Spleen (tissue), 11 donors: Measurements from ENCODE around the gene DNAJC7. TPM values are rescaled to one million over a fixed set of nuclear protein-coding genes. Genes with fewer than 3 reads are reported as not detected.

ENCODE experiments used
- DNase-seq: peaks from one replicate; pipeline ENCODE4 v3.0.0-alpha.2; 2020
- H3K27ac ChIP-seq, 8 donors: fragments of 200-600 bp; sonication (generic) in 7 of 8; 1 replicate in 4 of 8; 2 replicates in 4 of 8; pipeline versions ENCODE4 v1.5.0 to v1.8.0; 2016 to 2021; ENCODE audit warnings: inconsistent platforms in 4 of 8, mild to moderate bottlenecking in 4 of 8, moderate library complexity in 1 of 8
- H3K27me3 ChIP-seq, 7 donors: fragments of 200-600 bp; sonication (generic) in 6 of 7; replicated peaks in 1 of 7; 1 replicate in 4 of 7; 2 replicates in 3 of 7; pipeline versions ENCODE4 v1.5.0 to v1.8.0; 2016 to 2021; ENCODE audit warnings: inconsistent platforms in 3 of 7, mild to moderate bottlenecking in 1 of 7
- H3K36me3 ChIP-seq, 6 donors: fragments of 200-600 bp; sonication (generic) in 5 of 6; 1 replicate in 4 of 6; 2 replicates in 2 of 6; pipeline versions ENCODE4 v1.5.0 to v1.8.0; 2016 to 2021; ENCODE audit warnings: inconsistent platforms in 2 of 6
- H3K4me1 ChIP-seq, 6 donors: fragments of 200-600 bp; sonication (generic) in 5 of 6; 1 replicate in 3 of 6; 2 replicates in 3 of 6; pipeline versions ENCODE4 v1.5.0 to v1.8.0; 2016 to 2021; ENCODE audit warnings: inconsistent platforms in 3 of 6
- H3K4me3 ChIP-seq, 8 donors: fragments of 200-600 bp; sonication (generic) in 7 of 8; 1 replicate in 4 of 8; 2 replicates in 4 of 8; pipeline versions ENCODE4 v1.5.0 to v1.8.0; 2016 to 2021; ENCODE audit warnings: inconsistent platforms in 4 of 8, mild to moderate bottlenecking in 4 of 8, moderate library complexity in 2 of 8
- H3K9me3 ChIP-seq, 8 donors: fragments of 200-600 bp; sonication (generic) in 7 of 8; 1 replicate in 4 of 8; 2 replicates in 4 of 8; pipeline versions ENCODE4 v1.5.0 to v1.8.0; 2016 to 2021; ENCODE audit warnings: inconsistent platforms in 4 of 8
- POLR2A ChIP-seq, 3 donors: fragments of 450-650 bp; IDR thresholded peaks; one replicate each; pipeline ENCODE4 v1.5.1; 2017; ENCODE audit warnings: antibody characterized with exemption in 3 of 3, mild to moderate bottlenecking in 1 of 3
- POLR2AphosphoS5 ChIP-seq, 3 donors: sonication (generic); formaldehyde crosslinking; IDR thresholded peaks; one replicate each; pipeline ENCODE4 v1.5.1; 2017; ENCODE audit warnings: antibody characterized with exemption in 3 of 3
- WGBS, 5 donors: extraction: QIAGEN DNeasy Blood & Tissue Kit in 3 of 5; methylation state at CpG; one replicate each; pipeline versions ENCODE4 v1.1.5 to v1.1.7; 2013 to 2018; 5-methylcytosine and 5-hydroxymethylcytosine counted together
- intact Hi-C: fragments of 100-400 bp; cut with DNase I; formaldehyde crosslinking; loops from one replicate; pipeline ENCODE4 v1.15.0; 2023; ENCODE audit warnings: low total_unique reads
- polyA plus RNA-seq, 3 donors: library from polyadenylated mRNA; stranded (reverse); fragments of 200-250 nt; gene quantifications; one replicate each; pipeline ENCODE4 v1.2.1, GENCODE V29; 2013
- total RNA-seq, 7 donors: library from RNA; depleted of rRNA in 3 of 7; stranded (reverse); fragments of >200 nt in 3 of 7; fragmentation: NEBNext Ultra II Directional in 4 of 7; extraction: Animal tissue kit (Norgen Biotek cat#: 25700) in 4 of 7; gene quantifications; one replicate each; pipeline versions ENCODE4 v1.1.0 to v1.2.1, GENCODE V29; 2016 to 2021
- TF ChIP-seq, protein P1 (sequence below), 11 experiments: fragments of 200-600 bp in 7 of 11; fragments of 450-650 bp in 4 of 11; sonication (generic) in 4 of 11; IDR thresholded peaks in 8 of 11; conservative IDR thresholded peaks in 3 of 11; 1 replicate in 7 of 11; 2 replicates in 4 of 11; pipeline versions ENCODE4 v1.4.0 to v1.8.0; 2016 to 2021; ENCODE audit warnings: antibody characterized with exemption in 11 of 11, inconsistent platforms in 4 of 11, mild to moderate bottlenecking in 1 of 11
- donor health status: healthy with polysubstance abuse.
- donor health status: DM: no; HTN: no; CAD: no; lungs with moderate emphysema.
- donor health status: DM: no; HTN: no; CAD: no.
- donor health status: Bipolar disorder and iron deficiency.
- donor health status: healthy.
- donor health status: DM: no; HTN: no; CAD: no.
- donor health status: DM: yes; HTN: yes; CAD: no.

Gene DNAJC7
- total and polyA plus RNA-seq, 10 donors, result 60.6 to 108 (median 79.2) TPM

DNA sequence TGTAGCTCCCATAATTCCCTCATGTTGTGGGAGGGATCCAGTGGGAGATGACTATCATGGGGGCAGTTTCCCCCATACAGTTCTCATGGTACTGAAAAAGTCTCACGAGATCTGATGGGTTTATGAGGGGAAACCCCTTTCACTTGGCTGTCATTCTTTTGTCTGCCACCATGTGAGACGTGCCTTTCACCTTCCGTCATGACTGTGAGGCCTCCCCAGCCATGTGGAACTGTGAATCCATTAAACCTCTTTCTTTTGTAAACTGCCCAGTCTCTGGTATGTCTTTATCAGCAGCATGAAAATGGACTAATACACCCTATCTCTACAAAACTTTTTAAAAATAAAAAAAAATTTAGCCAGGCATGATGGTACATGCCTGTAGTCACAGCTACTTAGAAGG is 39.4 kb upstream of the DNAJC7 start:
- H3K4me1 ChIP-seq, result no peaks in the 10 kb centered on the region

DNA sequence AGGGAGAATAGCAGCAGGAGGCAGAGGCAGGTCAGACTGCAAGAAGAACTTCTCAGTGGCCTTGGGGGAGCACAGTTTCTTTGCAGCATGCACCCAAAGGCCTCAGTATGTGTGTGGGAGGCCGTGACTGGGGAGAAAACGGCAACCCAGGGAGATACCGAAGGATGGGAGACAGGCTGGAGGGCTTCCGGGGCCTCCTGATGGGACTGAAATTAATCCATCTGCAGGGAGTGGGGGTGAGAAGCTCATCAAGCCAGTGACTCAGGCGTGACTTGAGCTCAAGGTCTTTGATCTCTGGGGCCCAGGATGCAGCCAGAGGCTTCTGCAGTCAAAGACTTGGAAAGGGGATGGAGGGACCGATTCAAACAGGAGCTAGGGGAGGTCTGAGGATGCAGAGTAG is 38.3 kb upstream of the DNAJC7 start:
- H3K4me1 ChIP-seq, result peaks cover 0 to 7% (median 6%) of the 10 kb centered on the region in 6 donors
- no peak for TF ChIP-seq POLR2AphosphoS5 (IDR thresholded peaks at IDR 0.05)
- TF ChIP-seq, protein P1, sequence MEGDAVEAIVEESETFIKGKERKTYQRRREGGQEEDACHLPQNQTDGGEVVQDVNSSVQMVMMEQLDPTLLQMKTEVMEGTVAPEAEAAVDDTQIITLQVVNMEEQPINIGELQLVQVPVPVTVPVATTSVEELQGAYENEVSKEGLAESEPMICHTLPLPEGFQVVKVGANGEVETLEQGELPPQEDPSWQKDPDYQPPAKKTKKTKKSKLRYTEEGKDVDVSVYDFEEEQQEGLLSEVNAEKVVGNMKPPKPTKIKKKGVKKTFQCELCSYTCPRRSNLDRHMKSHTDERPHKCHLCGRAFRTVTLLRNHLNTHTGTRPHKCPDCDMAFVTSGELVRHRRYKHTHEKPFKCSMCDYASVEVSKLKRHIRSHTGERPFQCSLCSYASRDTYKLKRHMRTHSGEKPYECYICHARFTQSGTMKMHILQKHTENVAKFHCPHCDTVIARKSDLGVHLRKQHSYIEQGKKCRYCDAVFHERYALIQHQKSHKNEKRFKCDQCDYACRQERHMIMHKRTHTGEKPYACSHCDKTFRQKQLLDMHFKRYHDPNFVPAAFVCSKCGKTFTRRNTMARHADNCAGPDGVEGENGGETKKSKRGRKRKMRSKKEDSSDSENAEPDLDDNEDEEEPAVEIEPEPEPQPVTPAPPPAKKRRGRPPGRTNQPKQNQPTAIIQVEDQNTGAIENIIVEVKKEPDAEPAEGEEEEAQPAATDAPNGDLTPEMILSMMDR (IDR thresholded peaks at IDR 0.05 in 8 of 11, conservative IDR thresholded peaks at IDR 0.05 in 3 of 11), result no peak
- TF ChIP-seq POLR2A (IDR thresholded peaks at IDR 0.05), result no peak
- H3K27me3 ChIP-seq, result peaks cover 0 to 49% (median 0%) of the 10 kb centered on the region in 7 donors
- H3K4me3 ChIP-seq, result no peak overlapping the region
- intact Hi-C loops, result no loop called here
- H3K36me3 ChIP-seq, result no peaks in the 10 kb centered on the region
- peaks cover 0 to 4% (median 0%) of the 10 kb centered on the region in 8 donors for H3K9me3 ChIP-seq
- no peak overlapping the region for H3K27ac ChIP-seq
- no peak for DNase-seq
- WGBS, 5 donors, result 53 to 80% (median 67%) methylated on average over 5 to 6 of the region's 6 CpGs

More for the DNA sequence above, 39.4 kb upstream of the DNAJC7 start:
- H3K9me3 ChIP-seq, result peaks cover 0 to 4% (median 0%) of the 10 kb centered on the region in 8 donors
- DNase-seq, result no peak
- no peaks in the 10 kb centered on the region for H3K36me3 ChIP-seq
- H3K27me3 ChIP-seq, result peaks cover 0 to 38% (median 0%) of the 10 kb centered on the region in 7 donors
- H3K4me3 ChIP-seq, result no peak overlapping the region
- TF ChIP-seq POLR2A (IDR thresholded peaks at IDR 0.05) (no peak), POLR2AphosphoS5 (IDR thresholded peaks at IDR 0.05) (no peak)
- TF ChIP-seq, protein P1 (IDR thresholded peaks at IDR 0.05 in 8 of 11, conservative IDR thresholded peaks at IDR 0.05 in 3 of 11), result no peak
- H3K27ac ChIP-seq, result no peak overlapping the region
- intact Hi-C loops, result no loop called here
- WGBS, 5 donors, result 59 to 70% (median 67%) methylated on average over 3 of the region's 3 CpGs

DNA sequence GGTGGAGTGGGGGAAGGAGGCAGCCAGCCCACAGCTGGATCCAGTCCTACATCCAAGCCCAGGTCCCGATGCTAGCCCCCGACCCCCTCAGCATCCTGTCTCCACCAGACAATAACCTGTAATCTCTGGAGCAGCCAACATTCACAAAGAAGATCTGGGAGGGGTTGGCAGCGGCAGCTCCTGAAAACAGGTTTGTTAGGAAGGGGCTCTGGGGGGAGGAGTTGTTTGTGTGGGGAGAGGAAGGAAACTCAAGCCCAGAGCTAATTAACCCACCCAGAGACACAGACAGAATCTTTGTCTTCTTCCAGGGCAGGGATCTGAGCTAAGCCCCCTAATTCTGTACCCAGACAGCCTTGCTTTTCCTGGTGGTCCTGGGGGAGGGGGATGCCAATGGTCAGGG is 37.8 kb upstream of the DNAJC7 start:
- H3K4me1 ChIP-seq, result peaks cover 0 to 10% (median 9%) of the 10 kb centered on the region in 6 donors
- WGBS, 5 donors, result 34 to 45% (median 37%) methylated on average over 3 of the region's 3 CpGs

DNA sequence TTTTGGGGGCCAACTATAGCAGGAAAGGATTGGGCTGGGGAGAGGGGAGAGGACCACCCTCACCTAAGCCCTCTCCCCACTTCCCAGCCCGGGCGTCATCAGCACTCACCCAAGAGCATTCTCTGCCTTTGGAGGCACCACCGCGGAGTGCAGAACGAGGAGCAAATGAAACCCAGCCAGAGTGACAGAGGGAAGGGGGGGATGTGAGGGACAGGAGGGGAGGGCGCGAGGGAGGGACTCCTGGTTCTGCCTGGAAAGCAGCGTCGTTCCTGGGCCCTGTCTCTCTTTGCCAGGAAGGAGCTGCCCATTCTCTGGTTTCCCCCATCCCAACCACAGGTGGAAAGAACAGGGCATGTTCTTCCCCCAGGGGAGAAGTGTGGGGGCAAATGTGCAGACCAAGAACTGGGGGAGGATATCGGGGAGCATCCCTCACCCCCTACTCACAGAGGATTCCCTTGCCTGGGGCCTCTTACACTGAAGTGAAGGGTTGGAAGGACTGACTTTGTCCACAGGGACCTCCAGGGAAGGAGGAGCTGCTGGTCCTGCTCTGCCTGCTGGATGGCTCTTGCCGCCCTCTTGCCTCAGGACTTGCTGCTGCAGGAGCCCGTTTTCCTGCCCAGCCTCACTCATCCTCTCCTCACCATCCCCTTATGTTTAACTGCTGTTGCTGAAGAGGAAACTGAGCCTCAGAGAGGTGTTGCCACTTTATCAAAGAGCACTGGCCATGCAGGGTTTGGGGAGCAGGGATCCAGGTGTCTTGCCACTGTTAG is 36.7 kb upstream of the DNAJC7 start:
- intact Hi-C loops, result no loop called here
- Histone ChIP-seq H3K4me1 (peaks cover 0 to 21% (median 14%) of the 10 kb centered on the region in 6 donors), H3K36me3 (no peaks in the 10 kb centered on the region), H3K27me3 (peaks cover 0 to 49% (median 0%) of the 10 kb centered on the region in 7 donors), H3K27ac (no peak overlapping the region), H3K4me3 (no peak overlapping the region), H3K9me3 (peaks cover 0 to 4% (median 0%) of the 10 kb centered on the region in 8 donors)
- TF ChIP-seq POLR2A (IDR thresholded peaks at IDR 0.05), result no peak
- TF ChIP-seq POLR2AphosphoS5 (IDR thresholded peaks at IDR 0.05), result no peak
- TF ChIP-seq, protein P1 (IDR thresholded peaks at IDR 0.05 in 8 of 11, conservative IDR thresholded peaks at IDR 0.05 in 3 of 11), result no peak
- WGBS, 5 donors, result 31 to 49% (median 38%) methylated on average over 12 of the region's 12 CpGs
- no peak for DNase-seq

More for the DNA sequence above, 37.8 kb upstream of the DNAJC7 start:
- no peak for TF ChIP-seq POLR2A (IDR thresholded peaks at IDR 0.05)
- no peak for TF ChIP-seq POLR2AphosphoS5 (IDR thresholded peaks at IDR 0.05)
- TF ChIP-seq, protein P1 (IDR thresholded peaks at IDR 0.05 in 8 of 11, conservative IDR thresholded peaks at IDR 0.05 in 3 of 11), result no peak
- DNase-seq, result no peak
- H3K9me3 ChIP-seq, result peaks cover 0 to 4% (median 0%) of the 10 kb centered on the region in 8 donors
- intact Hi-C loops, result no loop called here
- H3K27me3 ChIP-seq, result peaks cover 0 to 49% (median 0%) of the 10 kb centered on the region in 7 donors
- H3K4me3 ChIP-seq, result no peak overlapping the region
- no peaks in the 10 kb centered on the region for H3K36me3 ChIP-seq
- no peak overlapping the region for H3K27ac ChIP-seq
